K562 (cell line): ENCODE results near the gene TESK2. TPM values are rescaled to one million over a fixed set of nuclear protein-coding genes. Genes with fewer than 3 reads are reported as not detected.
A peak's percentile ranks its signal among the peaks of the same experiment; 100 is the strongest.

Source experiments
- ATF1 ChIP-seq, 2 experiments: fragments of 450-650 bp in 1 of 2; IDR thresholded peaks; 2 replicates each; pipeline ENCODE4 v1.6.1; 2016; ENCODE audit warnings: missing compliant biosample characterization in 1 of 2, missing genetic modification characterization in 1 of 2
- CBX3 ChIP-seq, 2 experiments: IDR thresholded peaks; 1 replicate in 1 of 2; 2 replicates in 1 of 2; pipeline ENCODE4 v1.6.1; 2012; ENCODE audit warnings: inconsistent platforms in 2 of 2, low read length in 2 of 2, borderline replicate concordance in 1 of 2, control low read depth in 1 of 2
- CCAR2 ChIP-seq: fragments of 200-400 bp; formaldehyde crosslinking; IDR thresholded peaks from 2 replicates; pipeline ENCODE4 v1.6.1; 2017; ENCODE audit warnings: mild to moderate bottlenecking, low read depth, low read length
- DLX4 ChIP-seq: fragments of 250-450 bp; sonication (Bioruptor Pico); IDR thresholded peaks from 2 replicates; pipeline ENCODE4 v1.6.1; 2021; ENCODE audit warnings: mild to moderate bottlenecking
- DPF2 ChIP-seq: fragments of 450-650 bp; IDR thresholded peaks from 2 replicates; pipeline ENCODE4 v1.6.1; 2016
- EGR1 ChIP-seq: fragments of 450-650 bp; conservative IDR thresholded peaks from 2 replicates; pipeline ENCODE4 v1.6.1; 2017; ENCODE audit warnings: mild to moderate bottlenecking
- FOXJ2 ChIP-seq: fragments of 200-800 bp; sonication (Bioruptor generic); IDR thresholded peaks from 2 replicates; pipeline ENCODE4 v1.6.1; 2016; ENCODE audit warnings: missing genetic modification characterization, missing compliant biosample characterization
- FOXK1 ChIP-seq: sonication (generic); formaldehyde crosslinking; IDR thresholded peaks from 2 replicates; pipeline ENCODE4 v1.8.0; 2022; ENCODE audit warnings: missing genetic modification reagents, mild to moderate bottlenecking, borderline replicate concordance
- FOXM1 ChIP-seq, 2 experiments: fragments of 450-650 bp in 1 of 2; sonication (generic) in 1 of 2; formaldehyde crosslinking in 1 of 2; IDR thresholded peaks; 2 replicates each; pipeline versions ENCODE4 v1.6.1 to v1.9.0; 2017 to 2022; ENCODE audit warnings: low read depth in 2 of 2, mild to moderate bottlenecking in 2 of 2, missing genetic modification reagents in 1 of 2, moderate library complexity in 1 of 2
- FOXO4 ChIP-seq: fragments of 450-650 bp; formaldehyde crosslinking; IDR thresholded peaks from 2 replicates; pipeline ENCODE4 v1.4.0; 2020; ENCODE audit warnings: mild to moderate bottlenecking, moderate library complexity
- HMGXB4 ChIP-seq: sonication (generic); formaldehyde crosslinking; IDR thresholded peaks from 2 replicates; pipeline ENCODE4 v1.8.1; 2023; ENCODE audit warnings: mild to moderate bottlenecking, missing genetic modification reagents
- HNRNPH1 ChIP-seq: fragments of 200-400 bp; formaldehyde crosslinking; optimal IDR thresholded peaks from 2 replicates; pipeline ENCODE3; 2017; ENCODE audit warnings: low read depth, mild to moderate bottlenecking, low read length, moderate library complexity
- MYC ChIP-seq, 2 experiments: fragments of 250-450 bp in 1 of 2; sonication (Bioruptor Pico) in 1 of 2; IDR thresholded peaks; 2 replicates each; pipeline versions ENCODE4 v1.5.1 to v1.6.1; 2012 to 2021; ENCODE audit warnings: low read depth in 2 of 2, borderline replicate concordance in 1 of 2, improper control_type of control experiment in 1 of 2, low read length in 1 of 2, mild to moderate bottlenecking in 1 of 2, moderate library complexity in 1 of 2
- PHF20 ChIP-seq: fragments of 450-650 bp; IDR thresholded peaks from 2 replicates; pipeline ENCODE4 v1.6.1; 2018; ENCODE audit not compliant: partially characterized antibody
- POLR3G ChIP-seq: IDR thresholded peaks from 2 replicates; pipeline ENCODE4 v1.6.1; 2011; ENCODE audit not compliant: insufficient read length, insufficient replicate concordance; ENCODE audit errors: extremely low read depth
- RHOXF2B ChIP-seq: fragments of 250-450 bp; sonication (Bioruptor Pico); conservative IDR thresholded peaks from 2 replicates; pipeline ENCODE4 v1.5.1; 2021
- SUPT5H ChIP-seq: fragments of 450-650 bp; IDR thresholded peaks from 2 replicates; pipeline ENCODE4 v1.6.1; 2016
- THRB ChIP-seq: fragments of 450-650 bp; formaldehyde crosslinking; conservative IDR thresholded peaks from 2 replicates; pipeline ENCODE4 v1.4.0; 2022; ENCODE audit warnings: mild to moderate bottlenecking, missing genetic modification characterization
- ZNF174 ChIP-seq: fragments of 250-450 bp; sonication (Bioruptor Pico); IDR thresholded peaks from 2 replicates; pipeline ENCODE4 v1.4.0; 2020; ENCODE audit warnings: mild to moderate bottlenecking
- ZNF324 ChIP-seq: fragments of 250-450 bp; sonication (Bioruptor Pico); IDR thresholded peaks from 2 replicates; pipeline ENCODE4 v1.4.0; 2020; ENCODE audit warnings: mild to moderate bottlenecking
- ZNF583 ChIP-seq: fragments of 250-450 bp; sonication (Bioruptor Pico); IDR thresholded peaks from 2 replicates; pipeline ENCODE4 v1.4.0; 2020
- ZNF766 ChIP-seq: fragments of 200-800 bp; sonication (Bioruptor generic); conservative IDR thresholded peaks from 2 replicates; pipeline ENCODE4 v1.6.1; 2016; ENCODE audit warnings: missing genetic modification characterization, missing compliant biosample characterization
- polyA plus RNA-seq, 8 experiments: library from polyadenylated mRNA; depleted of rRNA in 4 of 8; stranded (reverse) in 5 of 8; unstranded in 3 of 8; fragments of >200 nt; fragmentation: Nextera tagmentation in 2 of 8; fragmentation: Illumina TruSeq in 1 of 8; extraction: Ambion mirVana in 2 of 8; extraction: Trizol in 1 of 8; gene quantifications; 2 replicates each; pipeline versions ENCODE4 v1.2.1 to v1.2.3, GENCODE V29; 2011 to 2014; ENCODE audit warnings: inconsistent platforms in 1 of 8, missing spikeins in 1 of 8
- total RNA-seq, 7 experiments: library from RNA; depleted of rRNA in 6 of 7; stranded (reverse); fragments of >200 nt in 6 of 7; fragmentation: Illumina TruSeq in 2 of 7; extraction: Trizol in 2 of 7; gene quantifications; 2 replicates each; pipeline versions ENCODE4 v1.2.1 to v1.2.3, GENCODE V29; 2011 to 2021; ENCODE audit warnings: low replicate concordance in 1 of 7

TESK2 gene
- total and polyA plus RNA-seq, 9 of the 15 experiments (the other 6 are each of a cell fraction or from before 2014, with no cell fraction given), result 1.6 to 5.3 (median 3.7) TPM

GRCh38 chr1:45410850-45411509 is 80.0 kb downstream of the TESK2 start (continued):
- TF ChIP-seq THRB (CRISPR knock-in tag) (no peak), PHF20 (no peak), SUPT5H (no peak), DLX4 (no peak), FOXK1 (CRISPR knock-in tag) (no peak), HMGXB4 (no peak), POLR3G (no peak), EGR1 (no peak), RHOXF2B (CRISPR knock-in tag) (no peak), CBX3 (IDR thresholded peaks at IDR 0.05; ENCODE audit: borderline replicate concordance in 1 of 2, low read length in 2 of 2) (no peak), MYC (IDR thresholded peaks at IDR 0.05; ENCODE audit: low read depth, low read length) (no peak), MYC (CRISPR knock-in tag; IDR thresholded peaks at IDR 0.05; ENCODE audit: borderline replicate concordance, low read depth) (no peak), ZNF324 (CRISPR knock-in tag) (peak; percentile 38; the same call in 1 of the 2 replicates), HNRNPH1 (no peak), FOXO4 (CRISPR knock-in tag) (no peak), DPF2 (peak; percentile 70), ZNF766 (peak; percentile 13; the same call in 1 of the 2 replicates), ZNF174 (CRISPR knock-in tag) (no peak), FOXJ2 (tag) (0 out of 2 replicates have a peak, but pooled peaks have one; percentile 73), ATF1 (CRISPR knock-in tag; IDR thresholded peaks at IDR 0.05) (no peak), ATF1 (tag; IDR thresholded peaks at IDR 0.05) (no peak; the same call in 1 of the 2 replicates), FOXM1 (IDR thresholded peaks at IDR 0.05; ENCODE audit: low read depth) (peak; percentile 35; the same call in 1 of the 2 replicates), FOXM1 (CRISPR knock-in tag; IDR thresholded peaks at IDR 0.05; ENCODE audit: low read depth) (no peak), CCAR2 (no peak), ZNF583 (CRISPR knock-in tag) (no peak; the same call in 1 of the 2 replicates)
